HUES64 (cell line): Measurements from ENCODE around the gene TFDP1.

ENCODE experiments used
- H3K27ac ChIP-seq: 2 replicates; pipeline ENCODE4 v1.7.0; 2013; ENCODE audit warnings: low read depth, low read length, inconsistent platforms
- H3K27me3 ChIP-seq: 2 replicates; pipeline ENCODE4 v1.6.1; 2013; ENCODE audit warnings: mild to moderate bottlenecking, low read length; ENCODE audit not compliant: insufficient read depth
- H3K36me3 ChIP-seq: 2 replicates; pipeline ENCODE4 v1.6.1; 2013; ENCODE audit warnings: mild to moderate bottlenecking, low read length; ENCODE audit not compliant: insufficient read depth
- H3K4me1 ChIP-seq: 2 replicates; pipeline ENCODE4 v1.6.1; 2013; ENCODE audit warnings: mild to moderate bottlenecking, low read length, moderate library complexity; ENCODE audit not compliant: insufficient read depth
- H3K4me3 ChIP-seq: 2 replicates; pipeline ENCODE4 v1.5.1; 2013; ENCODE audit warnings: mild to moderate bottlenecking, low read length, moderate library complexity
- H3K9ac ChIP-seq: 2 replicates; pipeline ENCODE4 v1.6.1; 2013; ENCODE audit warnings: mild to moderate bottlenecking, low read depth, low read length
- H3K9me3 ChIP-seq: 2 replicates; pipeline ENCODE4 v1.6.1; 2013; ENCODE audit warnings: low read depth, low read length; ENCODE audit not compliant: insufficient read depth
- WGBS: fragments of 150-250, 120-280 bp; methylation state at CpG from one replicate; pipeline ENCODE4 v1.1.7; 2013; ENCODE audit warnings: missing lambda C conversion rate; 5-methylcytosine and 5-hydroxymethylcytosine counted together

The TFDP1 gene

GRCh38 chr13:113576597-113576996 is 8.0 kb upstream of the TFDP1 start:
- H3K4me1 ChIP-seq, result no peaks in the 10 kb centered on the region
- 75% methylated on average over 3 of the region's 3 CpGs for WGBS

GRCh38 chr13:113577881-113578435 is 6.6 kb upstream of the TFDP1 start:
- no peak overlapping the region for H3K9ac ChIP-seq
- H3K36me3 ChIP-seq, result no peaks in the 10 kb centered on the region
- peaks cover 8% of the 10 kb centered on the region; the same call in 1 of the 2 replicates for H3K9me3 ChIP-seq
- 94% methylated on average over 2 of the region's 2 CpGs for WGBS
- H3K27ac ChIP-seq, result no peak overlapping the region
- no peaks in the 10 kb centered on the region for H3K27me3 ChIP-seq
- no peaks in the 10 kb centered on the region for H3K4me1 ChIP-seq
- no peak overlapping the region for H3K4me3 ChIP-seq

More at GRCh38 chr13:113576597-113576996, 8.0 kb upstream of the TFDP1 start:
- no peak overlapping the region for H3K9ac ChIP-seq
- H3K36me3 ChIP-seq, result no peaks in the 10 kb centered on the region
- H3K27me3 ChIP-seq, result no peaks in the 10 kb centered on the region
- H3K9me3 ChIP-seq, result peaks cover 14% of the 10 kb centered on the region; the same call in 1 of the 2 replicates
- H3K27ac ChIP-seq, result no peak overlapping the region
- no peak overlapping the region for H3K4me3 ChIP-seq

- no peak overlapping the region for H3K4me3 ChIP-seq
- H3K9ac ChIP-seq, result no peak overlapping the region
- H3K36me3 ChIP-seq, result no peaks in the 10 kb centered on the region
- H3K9me3 ChIP-seq, result peaks cover 8% of the 10 kb centered on the region; the same call in 1 of the 2 replicates
- H3K4me1 ChIP-seq, result no peaks in the 10 kb centered on the region
- H3K27me3 ChIP-seq, result no peaks in the 10 kb centered on the region
- 94% methylated on average over 8 of the region's 8 CpGs for WGBS
- no peak overlapping the region for H3K27ac ChIP-seq
Measured at GRCh38 chr13:113579686-113580085, 4.9 kb upstream of the TFDP1 start.

- Histone ChIP-seq H3K4me1 (peaks cover 8% of the 10 kb centered on the region; the same call in 1 of the 2 replicates), H3K9ac (no peak overlapping the region), H3K36me3 (peaks cover 11% of the 10 kb centered on the region), H3K9me3 (no peaks in the 10 kb centered on the region), H3K27ac (no peak overlapping the region), H3K4me3 (no peak overlapping the region), H3K27me3 (no peaks in the 10 kb centered on the region)
- whole genome bisulfite sequencing, result 91% methylated on average over 6 of the region's 6 CpGs
Measured at GRCh38 chr13:113581871-113582270, 2.7 kb upstream of the TFDP1 start.

GRCh38 chr13:113582841-113583631 is 1.5 kb upstream of the TFDP1 start:
- Histone ChIP-seq H3K4me3 (no peak overlapping the region), H3K4me1 (peaks cover 8% of the 10 kb centered on the region; the same call in 1 of the 2 replicates), H3K9me3 (no peaks in the 10 kb centered on the region), H3K27ac (no peak overlapping the region), H3K9ac (no peak overlapping the region), H3K36me3 (peaks cover 23% of the 10 kb centered on the region), H3K27me3 (no peaks in the 10 kb centered on the region)
- WGBS, result 92% methylated on average over 38 of the region's 38 CpGs

GRCh38 chr13:113584870-113585671 is 518 bp downstream of the TFDP1 start:
- no peak overlapping the region for H3K27ac ChIP-seq
- under 1% methylated on average over 105 of the region's 105 CpGs for WGBS

GRCh38 chr13:113585896-113586295 is 1.3 kb downstream of the TFDP1 start:
- H3K4me1 ChIP-seq, result peaks cover 8% of the 10 kb centered on the region; the same call in 1 of the 2 replicates
- H3K36me3 ChIP-seq, result peaks cover 36% of the 10 kb centered on the region
- no peak overlapping the region for H3K27ac ChIP-seq
- no peaks in the 10 kb centered on the region for H3K9me3 ChIP-seq
- WGBS, result 86% methylated on average over 9 of the region's 9 CpGs
- H3K4me3 ChIP-seq, result peak overlapping the region; percentile 77
- H3K27me3 ChIP-seq, result no peaks in the 10 kb centered on the region
- peak overlapping the region; percentile 70; the same call in 1 of the 2 replicates for H3K9ac ChIP-seq

More at GRCh38 chr13:113584870-113585671, 518 bp downstream of the TFDP1 start:
- peaks cover 36% of the 10 kb centered on the region for H3K36me3 ChIP-seq
- peak overlapping the region; percentile 77 for H3K4me3 ChIP-seq
- H3K9ac ChIP-seq, result peak overlapping the region; percentile 70
- H3K9me3 ChIP-seq, result no peaks in the 10 kb centered on the region
- peaks cover 8% of the 10 kb centered on the region; the same call in 1 of the 2 replicates for H3K4me1 ChIP-seq
- H3K27me3 ChIP-seq, result no peaks in the 10 kb centered on the region

- WGBS, result 96% methylated on average over 23 of the region's 23 CpGs
Measured at GRCh38 chr13:113586661-113587479, 2.3 kb downstream of the TFDP1 start.

GRCh38 chr13:113588394-113589111 is 4.0 kb downstream of the TFDP1 start:
- Histone ChIP-seq H3K9ac (no peak overlapping the region), H3K4me3 (no peak overlapping the region), H3K27ac (no peak overlapping the region), H3K36me3 (peaks cover 48% of the 10 kb centered on the region), H3K27me3 (no peaks in the 10 kb centered on the region), H3K9me3 (no peaks in the 10 kb centered on the region), H3K4me1 (peaks cover 8% of the 10 kb centered on the region; the same call in 1 of the 2 replicates)
- WGBS, result 92% methylated on average over 6 of the region's 6 CpGs

More at GRCh38 chr13:113586661-113587479, 2.3 kb downstream of the TFDP1 start:
- no peak overlapping the region for H3K4me3 ChIP-seq
- H3K9ac ChIP-seq, result no peak overlapping the region
- no peaks in the 10 kb centered on the region for H3K9me3 ChIP-seq
- H3K27me3 ChIP-seq, result no peaks in the 10 kb centered on the region
- peaks cover 8% of the 10 kb centered on the region; the same call in 1 of the 2 replicates for H3K4me1 ChIP-seq
- no peak overlapping the region for H3K27ac ChIP-seq
- peaks cover 41% of the 10 kb centered on the region for H3K36me3 ChIP-seq
